GM13977 (cell line): Measurements from ENCODE around the gene DOC2A.

Experiments used
- DNase-seq: peaks from one replicate; pipeline ENCODE4 v3.0.0; 2012; ENCODE audit warnings: low spot score
- CTCF ChIP-seq: IDR thresholded peaks from 2 replicates; pipeline ENCODE4 v1.5.1; 2012; ENCODE audit warnings: mild to moderate bottlenecking, control low read depth; ENCODE audit not compliant: insufficient read depth; ENCODE audit errors: extremely low read depth, missing control alignments
- in situ Hi-C: fragments of 300-500 bp; cut with MboI; formaldehyde crosslinking; loops from one replicate; pipeline ENCODE4 v1.12.0; 2022; ENCODE audit warnings: low sequenced_read_pairs, low pct_unique_long_range_greater_than_20kb, mixed read lengths, inconsistent platforms; ENCODE audit not compliant: unreplicated experiment

DOC2A gene

GRCh38 chr16:30005341-30006094 is 5.3 kb downstream of the DOC2A start:
- DNase-seq, result peak; percentile 89
- in situ Hi-C loops, result no loop called here
- TF ChIP-seq CTCF, result peak; percentile 74

DNA sequence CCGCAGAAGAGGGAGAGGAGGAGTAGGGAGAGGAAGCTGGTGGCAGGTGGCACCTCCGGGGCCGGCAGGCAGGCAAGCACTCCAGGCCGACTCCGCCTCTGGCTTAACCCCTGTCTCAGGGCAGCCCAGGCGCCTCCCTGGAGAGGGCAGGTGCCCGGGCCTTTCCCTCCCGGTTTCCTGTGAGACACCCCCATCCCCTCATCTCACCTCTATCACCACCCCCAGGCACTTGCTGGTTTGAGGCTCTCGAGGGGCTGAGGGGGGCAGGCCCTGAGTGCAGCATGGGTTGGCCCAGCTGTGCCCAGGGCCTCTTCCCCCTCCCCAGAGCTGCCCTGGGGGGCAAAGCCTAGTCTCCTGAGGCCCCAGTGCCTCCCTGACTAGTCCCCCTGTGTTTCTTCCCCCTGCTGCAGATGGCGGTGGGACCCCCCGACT is 6.0 kb downstream of the DOC2A start:
- in situ Hi-C loops, result no loop called here
- no peak for DNase-seq
- TF ChIP-seq CTCF, result no peak

DNA sequence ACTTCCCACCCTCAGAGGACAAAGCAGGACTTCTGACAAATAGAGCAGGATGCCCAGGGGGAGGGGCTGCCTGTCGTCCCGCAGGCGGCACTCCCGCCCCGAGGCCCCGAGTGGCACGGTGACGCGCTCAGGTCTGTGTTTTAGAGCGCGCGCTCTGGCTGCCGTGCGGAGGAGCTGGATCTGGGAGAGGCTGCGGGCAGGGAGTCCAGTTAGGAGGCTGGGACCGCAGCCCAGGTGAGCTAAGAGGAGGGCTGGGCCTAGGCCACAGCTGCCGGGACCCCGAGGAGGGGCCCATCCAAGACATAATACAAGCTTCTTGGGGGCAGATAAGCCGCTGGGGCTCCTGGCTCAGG is 6.4 kb downstream of the DOC2A start:
- TF ChIP-seq CTCF, result no peak
- in situ Hi-C loops, result no loop called here
- no peak for DNase-seq

DNA sequence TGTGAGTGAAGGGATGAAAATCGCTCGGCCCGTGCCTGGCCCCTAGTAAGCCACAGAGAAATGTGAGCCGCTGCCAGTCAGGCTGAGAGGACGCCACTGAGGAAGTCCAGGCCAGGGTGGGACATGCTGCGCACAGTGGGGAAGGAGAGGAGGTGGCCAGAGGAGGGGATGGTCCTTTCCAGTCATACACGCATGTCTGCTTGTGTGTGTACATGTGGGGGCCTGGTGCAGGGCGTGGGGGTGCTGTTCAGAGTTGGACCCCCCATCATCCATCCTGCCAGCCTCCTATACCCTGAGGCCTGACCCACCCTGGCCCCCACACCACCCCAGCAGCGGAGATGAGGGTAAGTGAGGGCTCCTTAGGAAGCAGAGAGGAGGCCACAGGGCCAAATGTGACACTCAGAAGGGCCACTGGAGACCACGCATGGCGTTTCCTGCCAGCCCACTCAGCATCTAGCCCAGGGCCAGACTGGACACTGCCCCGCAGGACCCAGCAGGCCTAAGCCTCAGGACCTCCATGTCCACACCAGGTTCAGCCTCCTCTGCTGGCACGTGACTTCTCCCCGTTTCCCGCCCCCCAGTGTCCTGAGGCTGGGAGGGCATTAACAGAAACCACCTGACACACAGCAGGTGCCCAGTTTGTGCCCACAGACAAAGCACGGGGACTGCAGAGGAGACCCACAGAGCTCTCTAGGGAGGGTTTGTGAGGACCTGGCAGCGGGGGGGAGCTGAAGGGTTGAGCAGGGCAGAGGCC is 7.0 kb downstream of the DOC2A start:
- no peak for TF ChIP-seq CTCF
- DNase-seq, result no peak
- in situ Hi-C loops, result no loop called here

DNA sequence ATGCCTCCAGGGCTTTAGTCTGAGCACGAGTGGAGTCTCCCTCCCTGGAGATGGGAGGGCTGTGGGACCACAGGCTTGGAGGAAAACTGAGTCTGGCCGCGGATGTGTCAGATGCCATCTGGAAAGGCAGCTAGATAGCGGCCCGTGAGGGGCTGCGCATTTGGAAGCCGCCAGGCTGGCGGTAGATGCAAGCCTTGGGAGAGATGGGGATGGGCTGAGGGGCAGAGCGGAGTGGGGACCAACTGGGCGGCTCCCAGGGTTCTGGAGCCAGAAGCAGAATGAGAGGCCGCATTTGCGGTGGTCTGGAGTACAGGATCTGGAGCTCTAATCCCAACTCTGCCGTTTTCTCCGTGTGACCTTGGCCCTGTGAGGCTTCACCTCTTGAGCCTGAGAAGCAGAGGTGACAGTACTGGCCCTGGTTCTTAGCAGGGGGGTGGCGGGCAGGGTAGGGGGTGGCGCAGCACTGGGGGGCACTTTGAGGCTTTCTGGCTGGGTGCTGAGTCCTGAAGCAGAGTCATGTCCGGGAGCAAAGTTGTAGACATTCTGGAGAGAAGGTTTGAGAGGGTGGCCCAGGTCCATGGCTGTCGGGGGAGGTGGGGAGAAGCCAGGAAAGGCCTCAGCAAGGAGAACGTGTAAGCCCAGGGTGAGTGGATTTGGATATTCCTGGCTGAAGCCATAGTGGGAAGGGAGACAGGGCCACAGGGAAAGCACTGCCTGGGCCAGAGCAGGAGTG is 8.0 kb downstream of the DOC2A start:
- in situ Hi-C loops, result no loop called here
- no peak for TF ChIP-seq CTCF
- DNase-seq, result no peak

DNA sequence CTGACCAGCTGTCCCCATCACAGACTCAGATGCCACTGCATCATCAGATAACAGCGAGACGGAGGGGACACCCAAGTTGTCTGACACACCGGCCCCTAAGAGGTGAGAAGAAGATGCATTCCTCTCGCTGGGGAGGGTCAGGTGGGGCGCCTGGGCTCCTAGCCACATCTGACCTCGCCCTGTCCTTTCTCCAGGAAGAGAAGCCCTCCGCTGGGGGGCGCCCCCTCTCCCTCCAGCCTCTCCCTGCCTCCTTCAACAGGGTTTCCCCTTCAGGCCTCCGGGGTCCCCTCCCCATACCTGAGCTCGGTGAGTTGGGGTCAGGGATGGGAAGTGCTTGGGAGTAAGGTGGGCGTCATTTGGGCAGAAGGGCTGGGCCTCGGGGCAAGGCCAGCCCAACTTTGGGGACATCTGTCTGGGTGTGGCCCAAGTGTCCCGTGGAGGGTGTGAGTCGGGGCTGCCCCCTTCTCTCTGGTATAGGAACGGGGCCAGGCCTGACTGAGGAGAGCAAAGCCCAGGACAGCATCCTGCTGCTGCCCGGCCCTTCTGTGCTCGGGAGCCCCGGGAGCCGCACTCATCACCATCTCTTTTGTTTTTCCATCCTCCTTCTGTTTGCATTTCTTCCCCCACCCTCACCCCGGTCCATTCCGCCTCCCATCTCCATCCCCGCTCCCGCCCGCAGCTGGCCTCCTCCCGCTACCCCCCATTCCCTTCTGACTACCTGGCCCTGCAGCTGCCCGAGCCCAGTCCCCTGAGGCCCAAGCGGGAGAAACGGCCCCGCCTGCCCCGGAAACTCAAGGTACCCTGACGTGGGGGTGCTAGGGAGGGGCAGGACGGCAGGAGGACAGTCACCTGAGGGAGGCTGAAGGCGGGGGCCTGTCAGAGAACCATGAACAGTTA is 9.8 kb downstream of the DOC2A start:
- TF ChIP-seq CTCF, result no peak
- in situ Hi-C loops, result no loop called here
- no peak for DNase-seq
